Effector memory CD8-positive, alpha-beta T cell (primary cell): ENCODE measurements around the gene BLTP2.
"Not testable (repeated sequence)": the region's sequence is repeated elsewhere in the genome, so short reads cannot be mapped to it uniquely, and the experiment has no call there.

Experiments
- ATAC-seq: fragments of 150-1000 bp; cut with Tn5 transposase; replicated peaks from 2 replicates; pipeline ENCODE4 v1.10.0; 2021; ENCODE audit warnings: mild to moderate bottlenecking, moderate library complexity
- DNase-seq, 3 experiments: peaks; one replicate each; pipeline ENCODE4 v3.0.0; 2021
- H3K27ac Mint-ChIP-seq, 2 donors: one replicate each; pipeline ENCODE4 v1.8.0; 2022; ENCODE audit warnings: mild to moderate bottlenecking in 2 of 2, mixed read lengths in 2 of 2, moderate library complexity in 2 of 2
- H3K27me3 Mint-ChIP-seq, 2 donors: one replicate each; pipeline ENCODE4 v1.8.0; 2022; ENCODE audit warnings: mixed read lengths in 2 of 2
- H3K36me3 Mint-ChIP-seq: one replicate; pipeline ENCODE4 v1.8.0; 2022; ENCODE audit warnings: mild to moderate bottlenecking, moderate library complexity, mixed read lengths; ENCODE audit not compliant: insufficient read depth
- H3K4me1 Mint-ChIP-seq, 2 donors: one replicate each; pipeline ENCODE4 v1.8.0; 2022; ENCODE audit warnings: low read depth in 2 of 2, mixed read lengths in 2 of 2
- H3K4me3 Mint-ChIP-seq, 2 donors: one replicate each; pipeline ENCODE4 v1.8.0; 2022; ENCODE audit warnings: mild to moderate bottlenecking in 2 of 2, mixed read lengths in 2 of 2, moderate library complexity in 2 of 2
- H3K9me3 Mint-ChIP-seq, 2 donors: one replicate each; pipeline ENCODE4 v1.8.0; 2022; ENCODE audit warnings: mixed read lengths in 2 of 2

BLTP2 gene

GRCh38 chr17:28610376-28610775 lies 34.6 kb downstream of the BLTP2 start:
- Mint-ChIP-seq H3K4me3 (no peak overlapping the region), H3K27me3 (no peaks in the 10 kb centered on the region), H3K36me3 (peaks cover 23% of the 10 kb centered on the region), H3K4me1 (peaks cover 5 to 9% of the 10 kb centered on the region in 2 donors), H3K27ac (peak overlapping the region in 1 of 2 donors; percentile 1), H3K9me3 (no peaks in the 10 kb centered on the region)
- ATAC-seq: no peak
- no peak for DNase-seq

DNA sequence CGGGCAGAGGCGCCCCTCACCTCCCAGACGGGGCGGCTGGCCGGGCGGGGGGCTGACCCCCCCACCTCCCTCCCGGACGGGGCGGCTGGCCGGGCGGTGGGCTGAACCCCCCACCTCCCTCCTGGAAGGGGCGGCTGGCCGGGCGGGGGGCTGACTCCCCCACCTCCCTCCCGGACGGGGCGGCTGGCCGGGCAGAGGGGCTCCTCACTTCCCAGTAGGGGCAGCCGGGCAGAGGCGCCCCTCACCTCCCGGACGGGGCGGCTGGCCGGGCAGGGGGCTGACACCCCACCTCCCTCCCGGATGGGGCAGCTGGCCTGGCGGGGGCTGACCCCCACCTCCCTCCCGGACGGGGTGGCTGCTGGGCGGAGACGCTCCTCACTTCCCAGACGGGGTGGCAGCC lies 40.9 kb downstream of the BLTP2 start:
- H3K36me3 Mint-ChIP-seq: peaks cover 23% of the 10 kb centered on the region
- H3K9me3 Mint-ChIP-seq, ATAC-seq, H3K4me1 Mint-ChIP-seq, H3K4me3 Mint-ChIP-seq, H3K27ac Mint-ChIP-seq, DNase-seq, H3K27me3 Mint-ChIP-seq: not testable (repeated sequence)

DNA sequence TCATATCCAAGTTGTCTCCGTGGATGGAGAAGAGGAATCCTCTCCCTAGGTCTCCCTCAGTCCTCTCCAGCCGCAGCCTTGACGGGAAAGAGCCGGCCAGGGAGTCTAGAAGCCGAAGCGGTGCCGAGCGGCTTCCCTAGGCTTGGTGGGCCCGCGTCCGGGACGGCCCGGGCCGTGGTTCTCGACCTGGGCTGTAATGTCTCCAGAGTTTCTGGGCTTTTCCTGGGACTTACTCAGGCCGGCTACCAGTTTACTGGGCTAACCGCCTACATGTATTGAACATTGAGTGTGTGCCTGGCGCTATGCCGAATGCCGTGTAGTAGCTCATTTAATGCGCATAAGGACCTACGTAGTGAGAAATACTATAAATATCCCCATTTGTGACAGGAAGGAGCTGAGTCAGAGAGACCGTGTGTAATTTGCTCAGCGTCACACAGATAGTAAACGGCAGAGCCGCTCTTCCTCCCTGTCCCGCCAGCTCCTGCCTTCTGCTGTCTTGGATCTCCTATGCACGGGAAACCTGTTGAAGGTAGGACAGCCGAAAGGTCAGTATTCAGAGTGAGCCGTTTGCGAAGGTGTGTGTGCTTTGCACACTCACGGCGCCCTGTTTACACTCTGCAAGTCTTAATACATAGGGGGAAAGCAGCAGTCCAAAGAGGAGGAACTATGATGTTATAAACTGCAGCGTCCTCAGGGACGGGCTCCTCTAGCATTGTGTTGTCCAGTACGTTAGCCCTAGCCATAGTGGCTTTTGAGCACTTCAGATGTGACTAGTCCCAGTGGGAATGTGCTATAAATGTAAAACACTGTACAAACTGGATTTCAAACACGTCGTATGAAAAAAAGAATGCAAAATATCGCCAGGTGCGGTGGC lies 45.4 kb downstream of the BLTP2 start:
- Mint-ChIP-seq H3K9me3 (no peaks in the 10 kb centered on the region), H3K27me3 (no peaks in the 10 kb centered on the region), H3K36me3 (peaks cover 16% of the 10 kb centered on the region), H3K4me1 (peaks cover 22 to 23% of the 10 kb centered on the region in 2 donors), H3K4me3 (peak overlapping the region; percentile 88 to 93), H3K27ac (peak overlapping the region; percentile 96)
- ATAC-seq (peak; percentile 61), DNase-seq (peak in 2 of 3 experiments; percentile 49 to 64)

GRCh38 chr17:28598799-28599310 lies 46.1 kb downstream of the BLTP2 start, which contains the start of gene SPAG5:
SPAG5 (minus strand) TSS chr17:28599025; CDS start chr17:28598946, 79 bp downstream.
- Mint-ChIP-seq H3K4me3 (peak within 1 kb of the TSS; percentile 88 to 93), H3K9me3 (no peaks in the 10 kb centered on the region), H3K27ac (peak within 1 kb of the TSS; percentile 96), H3K4me1 (peaks cover 22 to 23% of the 10 kb centered on the region in 2 donors), H3K36me3 (peaks cover 14% of the 10 kb centered on the region), H3K27me3 (no peaks in the 10 kb centered on the region)
- ATAC-seq (peak; percentile 91), DNase-seq (peak; percentile 90 to 96 (median 92))

DNA sequence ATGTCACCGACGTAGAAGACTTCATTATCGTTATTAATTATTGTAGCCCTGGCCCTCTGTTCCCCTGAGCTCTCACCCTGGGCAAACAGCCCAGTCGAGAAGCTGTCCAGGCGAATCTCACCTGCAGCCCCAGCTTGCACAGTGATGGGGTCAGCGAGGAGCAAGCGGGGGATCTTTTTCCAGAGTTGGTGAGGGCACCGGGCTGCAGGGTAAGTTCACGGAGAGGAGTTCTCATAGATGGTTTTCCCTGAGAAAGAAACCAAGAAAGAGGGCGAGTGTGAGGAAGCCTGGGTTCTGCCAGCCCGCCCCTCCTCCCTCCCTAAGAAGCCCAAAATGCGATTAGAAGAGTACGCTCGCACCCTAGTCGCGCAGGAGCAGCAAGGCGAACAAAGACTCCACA lies 46.6 kb downstream of the BLTP2 start:
- ATAC-seq (no peak), DNase-seq (no peak)
- peak overlapping the region; percentile 96 for H3K27ac Mint-ChIP-seq
- peak overlapping the region; percentile 88 to 93 for H3K4me3 Mint-ChIP-seq
- peaks cover 22 to 23% of the 10 kb centered on the region in 2 donors for H3K4me1 Mint-ChIP-seq
- peaks cover 14% of the 10 kb centered on the region for H3K36me3 Mint-ChIP-seq
- no peaks in the 10 kb centered on the region for H3K9me3 Mint-ChIP-seq
- H3K27me3 Mint-ChIP-seq: no peaks in the 10 kb centered on the region

GRCh38 chr17:28597606-28598383 lies 47.2 kb downstream of the BLTP2 start:
- no peaks in the 10 kb centered on the region for H3K27me3 Mint-ChIP-seq
- no peak for DNase-seq
- peaks cover 14% of the 10 kb centered on the region for H3K36me3 Mint-ChIP-seq
- peak overlapping the region; percentile 88 to 93 for H3K4me3 Mint-ChIP-seq
- no peak for ATAC-seq
- no peaks in the 10 kb centered on the region for H3K9me3 Mint-ChIP-seq
- peaks cover 22 to 23% of the 10 kb centered on the region in 2 donors for H3K4me1 Mint-ChIP-seq
- peak overlapping the region; percentile 96 for H3K27ac Mint-ChIP-seq
